VCaP (cell line): ENCODE data around the gene DIP2B.

Source experiments
- H3K27ac ChIP-seq: fragments of 450-650 bp; 2 replicates; pipeline ENCODE4 v1.5.1; 2017
- CTCF ChIP-seq: fragments of 450-650 bp; conservative IDR thresholded peaks from 2 replicates; pipeline ENCODE4 v1.5.1; 2017; ENCODE audit warnings: mild to moderate bottlenecking, moderate library complexity

DIP2B gene

GRCh38 chr12:50615145-50615906, 110.5 kb downstream of the DIP2B start:
- H3K27ac ChIP-seq, result no peak overlapping the region
- no peak for TF ChIP-seq CTCF

- no peak for TF ChIP-seq CTCF
- no peak overlapping the region for H3K27ac ChIP-seq
Observed at GRCh38 chr12:50615907-50616296, 111.1 kb downstream of the DIP2B start.

- no peak for TF ChIP-seq CTCF
- H3K27ac ChIP-seq, result no peak overlapping the region
Observed at GRCh38 chr12:50617657-50618056, 112.9 kb downstream of the DIP2B start.

GRCh38 chr12:50618864-50619609, 114.3 kb downstream of the DIP2B start:
- no peak for TF ChIP-seq CTCF
- H3K27ac ChIP-seq, result no peak overlapping the region

- H3K27ac ChIP-seq, result peak overlapping the region; percentile 52; the same call in 1 of the 2 replicates
- TF ChIP-seq CTCF, result no peak
Observed at GRCh38 chr12:50619610-50619958, 114.8 kb downstream of the DIP2B start.

- TF ChIP-seq CTCF, result no peak
- H3K27ac ChIP-seq, result peak overlapping the region; percentile 52
Observed at GRCh38 chr12:50620109-50620977, 115.6 kb downstream of the DIP2B start.

GRCh38 chr12:50620978-50621360, 116.2 kb downstream of the DIP2B start:
- TF ChIP-seq CTCF, result no peak
- H3K27ac ChIP-seq, result peak overlapping the region; percentile 52
